Choroid plexus epithelial cell (primary cell): ENCODE data around the gene DNAJC30.

Source experiments
- DNase-seq: peaks from one replicate; pipeline ENCODE4 v3.0.0-alpha.2; 2010; ENCODE audit warnings: low read depth
- H3K4me3 ChIP-seq: 2 replicates; pipeline ENCODE4 v1.5.1; 2011; ENCODE audit warnings: low read depth, mild to moderate bottlenecking, control low read depth, low read length, moderate library complexity
- TF ChIP-seq, protein P1 (sequence below): conservative IDR thresholded peaks from 2 replicates; pipeline ENCODE4 v1.5.1; 2011; ENCODE audit warnings: low read depth, mild to moderate bottlenecking, control low read depth, inconsistent platforms, low read length, moderate library complexity

The DNAJC30 gene

DNA sequence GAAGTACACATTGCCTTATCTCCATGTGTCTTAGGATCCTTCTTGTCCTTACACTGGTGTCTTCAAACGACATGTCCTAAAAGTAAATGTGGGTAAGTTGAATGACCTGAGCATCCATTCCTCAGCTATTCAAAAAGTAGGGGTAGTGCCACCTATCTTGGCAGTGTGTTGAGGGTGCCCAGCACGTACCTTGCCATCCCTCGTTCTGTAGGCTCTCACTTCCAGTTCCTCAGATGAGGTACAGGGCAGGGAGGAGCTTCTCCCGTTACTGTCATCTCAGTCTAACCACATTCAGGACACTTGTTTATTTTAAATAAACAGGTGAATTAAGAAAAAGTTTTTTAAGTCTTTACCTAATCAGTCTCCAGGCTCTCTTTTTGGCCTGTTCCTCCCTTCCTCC is 13.1 kb upstream of the DNAJC30 start:
- no peak for DNase-seq
- no peak overlapping the region for H3K4me3 ChIP-seq
- TF ChIP-seq, protein P1, sequence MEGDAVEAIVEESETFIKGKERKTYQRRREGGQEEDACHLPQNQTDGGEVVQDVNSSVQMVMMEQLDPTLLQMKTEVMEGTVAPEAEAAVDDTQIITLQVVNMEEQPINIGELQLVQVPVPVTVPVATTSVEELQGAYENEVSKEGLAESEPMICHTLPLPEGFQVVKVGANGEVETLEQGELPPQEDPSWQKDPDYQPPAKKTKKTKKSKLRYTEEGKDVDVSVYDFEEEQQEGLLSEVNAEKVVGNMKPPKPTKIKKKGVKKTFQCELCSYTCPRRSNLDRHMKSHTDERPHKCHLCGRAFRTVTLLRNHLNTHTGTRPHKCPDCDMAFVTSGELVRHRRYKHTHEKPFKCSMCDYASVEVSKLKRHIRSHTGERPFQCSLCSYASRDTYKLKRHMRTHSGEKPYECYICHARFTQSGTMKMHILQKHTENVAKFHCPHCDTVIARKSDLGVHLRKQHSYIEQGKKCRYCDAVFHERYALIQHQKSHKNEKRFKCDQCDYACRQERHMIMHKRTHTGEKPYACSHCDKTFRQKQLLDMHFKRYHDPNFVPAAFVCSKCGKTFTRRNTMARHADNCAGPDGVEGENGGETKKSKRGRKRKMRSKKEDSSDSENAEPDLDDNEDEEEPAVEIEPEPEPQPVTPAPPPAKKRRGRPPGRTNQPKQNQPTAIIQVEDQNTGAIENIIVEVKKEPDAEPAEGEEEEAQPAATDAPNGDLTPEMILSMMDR = no peak

DNA sequence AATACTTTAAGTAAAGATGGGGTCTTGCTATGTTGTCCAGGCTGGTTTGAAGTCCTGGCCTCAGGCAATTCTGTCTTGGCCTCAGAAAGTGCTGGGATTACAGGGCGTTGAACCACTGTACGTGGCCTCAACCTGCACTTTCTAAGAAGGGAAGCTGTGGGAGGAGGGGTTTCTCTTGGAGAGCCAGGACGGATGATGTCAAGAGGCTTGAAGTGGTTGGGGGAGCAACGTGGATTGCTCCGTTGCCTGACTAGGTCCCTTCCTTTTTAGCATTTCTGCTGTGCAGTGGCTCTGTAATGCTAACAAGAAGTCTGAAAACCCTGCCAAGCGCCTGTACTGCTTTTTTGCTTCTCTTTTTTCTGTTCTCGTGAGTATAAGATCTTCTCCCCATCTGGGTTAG is 7.4 kb upstream of the DNAJC30 start:
- no peak for DNase-seq
- no peak overlapping the region for H3K4me3 ChIP-seq
- TF ChIP-seq, protein P1 = no peak

DNA sequence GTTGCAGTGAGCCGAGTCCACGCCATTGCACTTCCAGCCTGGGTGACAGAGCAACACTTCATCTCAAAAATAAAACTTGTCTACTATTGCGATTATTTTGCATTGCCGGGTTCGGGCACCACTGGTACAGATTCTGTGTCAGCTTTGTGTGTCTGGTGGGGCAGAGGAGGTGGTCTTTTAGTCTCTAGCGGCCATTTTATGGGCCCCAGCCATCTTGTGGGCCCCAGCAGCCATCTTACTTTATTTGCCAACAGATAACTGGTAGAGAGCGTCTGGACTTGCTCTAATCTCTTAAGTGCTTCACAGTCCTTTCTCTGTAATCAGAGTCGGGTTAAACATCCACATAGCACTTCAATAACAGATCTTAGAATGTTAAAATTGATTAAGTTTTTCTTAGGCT is 5.0 kb upstream of the DNAJC30 start:
- no peak for DNase-seq
- H3K4me3 ChIP-seq = no peak overlapping the region
- TF ChIP-seq, protein P1 = no peak

DNA sequence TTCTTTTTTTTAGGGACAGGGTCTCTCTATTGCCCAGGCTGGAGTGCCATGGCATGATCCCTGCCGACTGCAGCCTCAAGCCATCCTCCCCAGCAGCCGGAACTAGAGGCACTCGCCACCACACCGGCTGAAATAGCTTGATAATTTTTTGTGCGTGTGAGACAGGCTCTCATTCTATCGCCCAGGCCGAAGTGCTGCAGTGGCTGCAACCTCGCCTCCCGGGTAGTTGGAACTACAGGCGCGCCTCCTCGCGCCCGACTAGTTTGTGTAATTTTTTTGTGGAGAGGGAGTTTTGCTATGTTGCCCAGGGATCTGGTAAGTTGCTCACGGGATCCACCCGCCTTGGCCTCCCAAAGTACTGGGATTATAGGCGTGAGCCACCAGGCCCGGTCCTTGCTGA is 2.1 kb upstream of the DNAJC30 start:
- TF ChIP-seq, protein P1 = no peak
- no peak for DNase-seq
- no peak overlapping the region for H3K4me3 ChIP-seq

DNA sequence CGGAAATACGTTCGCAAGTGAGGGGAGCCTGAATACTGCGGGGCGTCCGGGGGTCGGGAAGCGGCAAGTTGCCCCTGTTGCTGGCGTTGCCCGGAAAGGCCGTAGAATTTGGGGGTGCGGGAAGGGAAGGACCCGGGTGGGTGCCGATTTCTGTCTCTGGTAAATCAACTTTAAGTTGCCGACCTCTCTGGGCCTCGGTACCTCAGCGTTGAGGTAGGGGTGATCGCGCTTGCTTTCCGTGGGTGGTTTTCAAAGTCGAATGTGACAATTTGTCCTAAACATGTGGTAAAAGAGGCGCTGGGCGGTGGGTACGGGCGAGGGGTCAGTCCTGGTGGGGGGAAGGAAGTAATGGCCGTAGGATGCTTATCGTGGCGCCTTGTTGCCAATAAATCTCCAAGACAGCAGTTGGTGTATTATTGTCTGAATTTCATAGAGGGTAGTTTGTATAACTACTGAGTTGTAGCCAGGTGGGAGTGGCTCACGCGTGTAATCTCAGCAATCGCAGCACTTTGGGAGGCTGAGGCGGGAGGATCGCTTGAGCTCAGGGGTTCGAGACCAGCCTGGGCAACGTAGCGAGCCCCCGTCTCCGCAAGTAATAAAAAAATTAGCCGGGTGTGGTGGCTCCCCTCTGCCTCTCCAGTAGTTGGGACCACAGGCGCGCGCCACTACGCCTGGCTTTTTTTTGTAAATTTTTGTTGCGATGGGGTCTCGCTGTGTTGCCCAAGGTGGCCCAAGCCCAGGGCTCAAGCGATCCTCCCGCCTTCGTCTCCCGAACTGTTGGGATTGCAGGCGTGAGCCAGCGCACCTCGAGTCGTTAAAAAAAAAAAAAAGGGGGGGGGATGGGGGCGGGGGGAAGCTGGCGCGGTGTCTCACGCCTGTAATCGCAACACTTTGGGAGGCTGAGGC is 788 bp upstream of the DNAJC30 start:
- DNase-seq = no peak
- peak overlapping the region; percentile 94 for H3K4me3 ChIP-seq
- TF ChIP-seq, protein P1 = no peak

DNA sequence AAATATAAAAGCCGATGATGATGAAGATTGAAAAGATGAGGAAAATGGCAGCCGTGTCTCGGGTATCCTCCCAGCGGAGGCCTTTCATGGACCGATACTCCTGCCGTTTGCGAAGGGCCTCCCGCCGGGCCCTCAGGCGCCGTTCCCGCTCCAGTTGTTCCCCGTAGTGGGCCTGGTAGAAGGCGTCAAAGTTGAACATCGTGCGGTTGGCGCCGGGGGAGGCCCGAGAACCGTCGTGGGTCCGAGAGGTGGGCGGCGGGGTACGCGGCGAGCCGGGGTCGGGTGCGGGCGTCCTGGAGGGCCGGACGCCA is 553 bp downstream of the DNAJC30 start:
- no peak for DNase-seq
- H3K4me3 ChIP-seq = peak overlapping the region; percentile 94
- TF ChIP-seq, protein P1 = no peak

DNA sequence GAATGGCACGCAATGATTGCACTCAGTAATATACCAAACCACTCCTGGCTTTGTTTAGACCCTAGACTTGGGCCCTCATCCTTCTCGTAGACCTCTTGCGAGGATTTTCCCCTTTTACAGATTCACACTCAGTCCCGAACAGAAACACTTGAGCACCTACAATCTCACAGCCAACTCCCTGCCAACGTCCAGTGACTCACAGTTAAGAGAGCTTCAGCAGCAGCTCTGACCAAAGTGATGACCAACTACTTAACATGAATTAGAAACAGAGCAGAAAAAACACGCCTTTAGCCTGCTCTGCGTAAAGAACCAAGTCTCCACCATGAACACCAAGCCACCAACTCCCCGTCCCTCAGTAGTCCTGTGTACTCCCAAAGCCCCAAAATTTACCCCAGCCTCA is 2.2 kb downstream of the DNAJC30 start:
- TF ChIP-seq, protein P1 = no peak
- DNase-seq = peak; percentile 43
- no peak overlapping the region for H3K4me3 ChIP-seq
